GM18507 (cell line): ENCODE measurements around the gene ETV6.

Experiments used
- DNase-seq: peaks from one replicate; pipeline ENCODE4 v3.0.0; 2011; ENCODE audit warnings: low read depth; ENCODE audit not compliant: insufficient read length; ENCODE audit errors: extremely low spot score
- FAIRE-seq: peaks from 2 replicates; lab custom pipeline; 2011; peaks lifted over from hg19 to GRCh38; lab: Jason Lieb, UNC

ETV6 gene

GRCh38 chr12:11808931-11809330 is 159.5 kb downstream of the ETV6 start:
- FAIRE-seq (no peak), DNase-seq (no peak)

- peak; percentile 39 for FAIRE-seq
- DNase-seq: no peak
These were observed 160.7 kb downstream of the ETV6 start for GRCh38 chr12:11810206-11810545.

GRCh38 chr12:11811008-11811407 is 161.5 kb downstream of the ETV6 start:
- no peak for DNase-seq
- no peak for FAIRE-seq

- DNase-seq (no peak), FAIRE-seq (no peak)
These were observed 162.7 kb downstream of the ETV6 start for GRCh38 chr12:11812241-11812585.

DNA sequence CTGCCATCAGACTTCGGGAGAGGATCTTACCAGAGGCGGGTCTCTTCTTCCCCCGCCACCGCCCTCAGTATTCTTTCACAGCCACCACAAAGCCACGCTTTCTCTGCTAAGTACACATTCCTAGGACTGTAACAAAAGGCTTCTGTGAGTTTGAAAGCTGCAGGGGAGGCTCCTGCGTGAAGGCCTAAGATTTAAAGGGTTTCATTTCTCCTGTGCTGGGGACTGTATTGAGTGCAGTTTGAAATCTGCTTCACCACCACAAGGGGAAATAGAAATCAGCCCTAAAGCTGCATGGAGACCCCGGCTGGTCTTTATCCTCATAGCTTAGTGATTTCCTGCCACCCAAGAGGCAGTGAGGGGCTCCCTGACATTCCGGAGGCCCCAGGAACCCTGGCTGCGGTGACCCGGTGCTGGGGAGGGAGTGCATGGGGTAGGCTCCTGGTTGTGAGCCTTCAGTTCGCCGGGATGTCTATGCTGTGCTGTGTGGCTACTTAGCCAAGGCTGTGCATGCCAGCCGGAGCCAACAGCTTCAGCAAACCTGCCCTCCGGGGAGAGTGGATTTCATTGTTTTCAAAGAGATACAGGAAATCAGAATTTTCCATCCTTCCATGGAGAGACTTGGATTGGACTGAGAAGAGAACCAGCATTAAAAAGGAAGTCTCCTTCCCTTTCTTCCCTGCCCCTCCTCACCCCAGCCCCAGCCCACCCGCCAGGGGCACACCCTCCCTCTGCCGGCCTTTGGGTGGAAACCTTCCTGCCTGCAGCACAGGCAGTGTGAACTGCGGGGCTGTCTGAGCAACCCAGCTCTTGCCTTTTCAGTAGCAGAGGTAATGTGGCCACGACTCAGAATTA is 163.3 kb downstream of the ETV6 start:
- no peak for DNase-seq
- peak; percentile 56 for FAIRE-seq

- FAIRE-seq: no peak
- no peak for DNase-seq
These were observed 164.0 kb downstream of the ETV6 start for GRCh38 chr12:11813438-11813813.

- FAIRE-seq (no peak), DNase-seq (no peak)
These were observed 164.9 kb downstream of the ETV6 start for GRCh38 chr12:11814374-11814773.

GRCh38 chr12:11815397-11815796 is 165.9 kb downstream of the ETV6 start:
- DNase-seq: no peak
- FAIRE-seq: no peak

GRCh38 chr12:11819643-11820042 is 170.2 kb downstream of the ETV6 start:
- FAIRE-seq (no peak), DNase-seq (no peak)

GRCh38 chr12:11820476-11820875 is 171.0 kb downstream of the ETV6 start:
- FAIRE-seq (no peak), DNase-seq (no peak)

DNA sequence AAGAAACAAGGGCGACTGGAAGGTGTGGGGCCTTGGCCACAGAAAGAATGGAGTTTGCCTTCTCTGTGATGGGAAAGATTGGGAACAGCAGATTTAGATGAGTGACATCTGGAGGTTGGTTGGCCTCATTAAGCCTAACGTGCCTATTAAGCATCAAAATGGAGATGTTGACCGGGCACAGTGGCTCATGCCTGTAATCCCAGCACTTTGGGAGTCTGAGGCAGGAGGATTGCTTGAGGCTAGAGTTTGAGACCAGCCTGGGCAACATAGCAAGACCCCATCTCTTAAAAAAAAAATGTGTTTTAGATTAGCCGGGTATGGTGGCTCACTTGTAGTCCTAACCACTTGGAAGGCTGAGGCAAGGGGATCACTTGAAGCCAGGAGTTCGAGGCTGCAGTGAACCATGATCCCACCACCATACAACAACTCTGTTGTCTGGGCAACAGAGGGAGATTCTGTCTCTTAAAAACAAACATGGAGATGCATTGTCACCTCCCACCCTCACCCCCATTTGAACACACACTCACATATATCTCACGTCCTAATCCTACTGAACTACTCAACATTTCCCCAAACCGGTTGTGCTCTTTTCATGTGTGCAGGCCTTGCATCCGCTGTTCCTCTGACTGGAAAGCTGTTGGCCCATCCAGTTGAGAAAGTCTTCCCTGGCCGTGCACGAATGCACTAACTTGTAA is 172.1 kb downstream of the ETV6 start:
- FAIRE-seq (no peak), DNase-seq (no peak)

DNA sequence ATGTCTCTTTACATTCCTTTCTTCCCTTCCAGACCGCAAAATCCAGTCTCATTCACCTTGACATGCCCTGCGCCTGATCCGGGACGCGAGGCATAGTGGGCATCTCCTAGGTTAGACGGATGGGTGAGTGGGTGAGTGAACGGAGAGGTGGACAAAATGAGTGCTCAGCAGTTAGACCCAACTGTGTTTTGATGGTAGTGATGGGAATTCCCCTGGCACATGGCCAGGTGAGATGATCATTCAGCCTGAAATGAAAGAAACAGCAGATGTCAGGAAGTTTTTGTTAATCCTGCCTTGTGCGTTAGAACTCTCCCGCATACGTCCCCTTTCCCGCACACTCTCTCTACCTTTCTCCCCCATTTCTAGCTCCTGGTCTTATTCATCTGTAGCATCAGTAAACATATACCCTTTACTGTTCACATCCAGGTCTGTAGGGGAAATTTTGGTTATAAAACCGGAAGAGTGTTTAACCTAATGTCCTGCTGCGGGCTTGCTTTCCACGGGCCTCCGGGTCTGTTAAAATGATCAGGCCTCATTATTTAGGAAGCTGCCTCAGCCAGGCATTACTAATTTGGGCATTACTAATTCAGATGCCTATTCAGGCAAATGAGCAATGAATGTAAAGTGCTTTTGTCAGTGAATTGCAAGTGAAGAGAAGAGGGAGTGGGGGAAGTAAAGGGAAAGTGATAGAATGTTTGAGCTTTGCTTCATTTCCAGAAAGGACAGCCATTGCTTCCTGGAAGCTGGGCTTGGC is 172.8 kb downstream of the ETV6 start:
- DNase-seq (no peak), FAIRE-seq (peak; percentile 96)

GRCh38 chr12:11823043-11823442 is 173.6 kb downstream of the ETV6 start:
- FAIRE-seq: peak; percentile 29

DNA sequence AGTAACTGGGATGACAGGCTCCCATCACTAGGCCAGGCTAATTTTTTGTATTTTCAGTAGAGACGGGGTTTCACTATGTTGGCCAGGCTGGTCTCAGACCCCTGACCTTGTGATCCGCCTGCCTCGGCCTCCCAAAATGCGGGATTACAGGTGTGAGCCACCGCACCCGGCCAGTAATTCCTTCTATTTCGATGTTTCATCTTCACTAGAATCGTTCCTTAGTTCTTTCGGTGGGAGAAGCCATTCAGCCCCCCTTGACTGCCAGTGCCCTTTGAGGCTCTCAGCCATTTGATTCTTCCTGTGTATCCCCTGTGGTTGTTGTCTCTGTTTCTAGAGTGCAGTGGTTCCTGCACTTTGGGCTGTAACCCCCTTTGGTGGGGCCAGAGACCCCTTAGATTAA is 174.1 kb downstream of the ETV6 start:
- no peak for DNase-seq
- no peak for FAIRE-seq

More at GRCh38 chr12:11823043-11823442, 173.6 kb downstream of the ETV6 start:
- DNase-seq: no peak

- peak; percentile 76 for FAIRE-seq
- no peak for DNase-seq
These were observed 174.6 kb downstream of the ETV6 start for GRCh38 chr12:11824069-11824468.

GRCh38 chr12:11824736-11825135 is 175.3 kb downstream of the ETV6 start:
- DNase-seq: no peak
- FAIRE-seq: no peak

DNA sequence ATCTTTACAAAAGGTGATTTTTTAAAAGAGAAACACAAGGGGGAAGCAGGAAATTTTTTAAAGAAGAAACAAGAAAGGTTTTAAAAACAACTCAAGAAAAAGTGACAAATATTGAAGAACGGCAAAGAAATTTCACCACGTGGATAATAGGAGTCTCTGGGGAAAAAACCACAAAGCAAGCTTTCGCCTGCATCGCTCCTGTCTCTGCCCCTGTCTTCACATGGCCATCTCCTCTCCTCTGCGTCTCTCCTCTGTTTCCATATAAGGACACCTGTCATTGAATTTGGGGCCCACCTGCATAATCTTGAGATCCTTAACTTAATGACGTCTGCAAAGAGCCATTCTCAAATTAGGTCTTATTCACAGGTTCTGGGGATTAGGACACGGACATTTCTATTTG is 175.8 kb downstream of the ETV6 start:
- no peak for DNase-seq
- FAIRE-seq: peak; percentile 82

DNA sequence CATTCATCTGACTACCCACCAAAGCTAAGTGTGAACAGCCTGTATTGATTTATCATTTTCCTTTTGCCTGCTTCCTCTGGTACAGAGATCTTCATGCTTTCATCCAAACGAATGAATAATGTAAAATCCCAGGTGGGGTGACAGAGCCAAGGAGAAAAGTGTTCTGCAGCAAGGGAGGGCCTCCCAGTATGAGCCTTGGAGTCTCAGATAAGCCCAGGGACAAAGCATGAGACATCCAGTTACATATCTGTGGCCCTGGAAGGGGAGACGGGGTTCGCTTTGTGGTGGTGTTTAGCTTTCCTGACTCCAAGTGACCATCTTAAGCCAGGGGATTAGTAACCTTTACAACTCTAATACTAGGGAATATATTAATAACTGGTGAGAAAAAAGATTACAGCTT is 177.1 kb downstream of the ETV6 start:
- FAIRE-seq: no peak
- no peak for DNase-seq

DNA sequence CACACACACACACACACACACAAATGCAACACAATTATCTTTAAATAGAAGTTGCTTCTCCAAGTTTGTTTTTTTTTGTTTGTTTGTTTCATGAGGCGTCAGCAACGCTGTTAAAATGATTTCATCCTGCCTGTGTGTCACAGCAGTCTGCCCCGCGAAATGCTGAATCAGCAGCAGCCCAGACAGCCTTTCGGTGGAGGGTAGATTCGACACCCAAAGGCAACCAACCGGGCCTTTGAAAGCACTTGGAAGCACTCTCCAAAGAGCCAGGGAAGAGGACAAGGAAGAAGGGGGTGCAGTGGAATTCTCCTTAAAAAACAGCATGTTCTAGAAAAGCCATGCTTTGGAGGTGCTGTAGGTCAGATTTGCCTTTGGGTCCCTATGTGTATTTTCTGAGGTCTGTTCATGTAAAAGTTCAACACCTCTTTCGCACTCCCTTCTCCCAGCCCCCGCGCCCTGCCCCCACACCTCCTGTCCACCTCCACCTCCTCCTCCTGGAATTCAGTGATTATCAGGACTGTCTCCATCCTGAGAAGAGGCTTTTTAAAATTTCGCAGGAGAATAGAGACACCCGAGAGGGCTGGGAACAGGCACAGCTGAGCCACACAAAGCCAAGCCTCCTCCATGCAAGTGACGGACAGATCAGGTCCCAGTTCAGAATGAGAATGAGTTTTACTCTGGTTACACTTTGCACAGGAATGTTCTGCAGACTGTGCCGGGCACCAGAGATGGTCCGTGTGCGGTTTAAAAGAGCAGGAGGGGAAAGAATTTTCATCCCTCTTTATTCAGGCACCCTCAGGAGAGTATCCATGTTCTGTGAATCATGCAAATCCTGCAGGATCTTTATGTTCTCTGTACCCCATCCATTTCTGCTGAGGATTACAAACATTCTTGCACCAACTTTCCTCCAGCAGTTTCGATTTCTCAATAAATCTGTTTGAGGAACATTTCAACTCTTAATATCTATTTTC is 177.9 kb downstream of the ETV6 start:
- DNase-seq (no peak), FAIRE-seq (no peak)
